Anterior cingulate cortex (tissue), 58 donors: ENCODE results near the gene CD37.
"Not testable (repeated sequence)": the region's sequence is repeated elsewhere in the genome, so short reads cannot be mapped to it uniquely, and the experiment has no call there.

ENCODE experiments used
- DNase-seq, 58 donors: peaks; one replicate each; lab custom pipeline; 2025; lab: John Stamatoyannopoulos, UW

Gene CD37

DNA sequence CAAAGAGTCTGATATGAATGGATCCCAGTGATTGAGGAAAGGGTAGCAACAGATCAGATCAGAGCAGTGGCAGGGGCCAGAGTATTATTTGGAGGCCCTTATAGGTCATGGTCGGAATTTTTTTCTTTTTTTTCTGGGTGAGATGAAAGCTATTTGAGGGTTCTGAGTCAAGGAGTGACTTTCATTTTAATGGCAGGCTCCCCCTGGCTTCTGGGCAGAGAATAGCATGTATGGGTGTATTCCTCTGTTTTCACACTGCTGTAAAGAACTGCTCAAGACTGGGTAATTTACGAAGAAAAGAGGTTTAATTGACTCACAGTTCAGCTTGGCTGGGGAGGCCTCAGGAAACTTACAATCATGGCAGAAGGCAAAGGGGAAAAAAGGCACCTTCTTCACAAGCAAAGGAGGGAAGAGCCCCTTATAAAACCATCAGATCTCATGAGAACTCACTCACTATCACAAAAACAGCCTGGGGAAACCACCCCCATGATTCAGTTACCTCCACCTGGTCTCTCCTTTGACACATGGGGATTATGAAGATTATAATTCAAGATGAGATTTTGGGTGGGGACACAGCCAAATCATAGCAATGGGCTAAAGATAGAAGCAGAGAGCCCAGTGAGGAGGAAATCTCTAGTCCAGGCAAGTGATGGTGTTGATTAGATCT lies 7.2 kb upstream of the CD37 start:
- no peak for DNase-seq

DNA sequence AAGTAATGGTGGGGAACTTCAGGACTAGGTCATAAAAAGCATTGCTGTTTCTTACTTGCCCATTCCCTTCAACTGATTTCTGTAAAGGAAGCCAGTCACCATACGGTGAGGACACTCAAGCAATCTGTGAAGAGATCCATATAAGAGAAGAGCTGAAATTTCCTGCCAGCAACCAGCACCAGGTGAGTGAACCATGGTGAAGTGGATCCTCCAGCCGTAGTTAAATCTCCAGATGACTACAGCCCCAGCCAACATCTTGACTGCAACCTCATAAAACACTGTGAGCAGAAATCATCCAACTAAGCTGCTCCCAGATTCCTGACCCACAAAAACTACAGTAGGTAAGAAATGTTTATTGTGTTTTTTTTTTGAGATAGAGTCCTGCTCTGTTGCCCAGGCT lies 6.5 kb upstream of the CD37 start:
- DNase-seq: no peak

DNA sequence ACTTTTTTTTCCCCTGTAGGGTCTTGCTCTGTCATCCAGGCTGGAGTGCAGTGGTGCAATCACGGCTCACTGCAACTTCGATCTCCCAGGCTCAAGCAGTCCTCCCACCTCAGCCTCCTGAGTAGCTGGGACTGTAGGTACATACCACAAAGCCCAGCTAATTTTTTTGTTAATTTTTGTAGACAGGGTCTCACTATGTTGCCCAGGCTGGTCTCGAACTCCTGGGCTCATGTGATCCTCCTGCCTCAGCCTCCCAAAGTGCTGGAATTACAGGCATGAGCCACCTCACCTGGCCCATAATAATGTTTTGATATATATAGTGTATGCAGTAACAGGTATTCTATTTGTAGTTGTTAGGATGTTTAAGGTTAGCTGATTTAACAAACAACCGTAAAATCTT lies 4.0 kb upstream of the CD37 start:
- not testable (repeated sequence) for DNase-seq

DNA sequence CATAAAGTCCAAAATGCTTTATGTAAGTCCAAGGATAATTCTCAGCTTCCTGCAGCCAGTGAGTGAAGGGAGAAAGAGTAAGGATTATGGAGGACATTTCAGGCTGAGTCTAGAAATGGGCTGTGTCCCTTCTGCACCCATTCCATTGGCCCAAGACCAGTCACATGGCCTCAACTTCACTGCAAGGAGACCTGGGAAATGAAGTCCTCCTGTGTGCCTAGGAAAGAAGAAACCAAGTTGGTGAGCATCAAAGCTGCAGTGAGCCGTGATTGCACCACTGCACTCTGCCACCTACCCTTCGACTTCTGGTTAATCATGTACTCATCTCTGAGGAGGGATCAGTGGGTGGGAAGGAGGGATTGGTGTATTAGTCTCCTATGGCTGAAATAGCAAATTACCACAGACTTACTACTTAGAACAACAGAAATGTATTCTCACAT lies 3.6 kb upstream of the CD37 start:
- DNase-seq: peak in 29 of 58 donors; percentile 11 to 68 (median 36)

DNA sequence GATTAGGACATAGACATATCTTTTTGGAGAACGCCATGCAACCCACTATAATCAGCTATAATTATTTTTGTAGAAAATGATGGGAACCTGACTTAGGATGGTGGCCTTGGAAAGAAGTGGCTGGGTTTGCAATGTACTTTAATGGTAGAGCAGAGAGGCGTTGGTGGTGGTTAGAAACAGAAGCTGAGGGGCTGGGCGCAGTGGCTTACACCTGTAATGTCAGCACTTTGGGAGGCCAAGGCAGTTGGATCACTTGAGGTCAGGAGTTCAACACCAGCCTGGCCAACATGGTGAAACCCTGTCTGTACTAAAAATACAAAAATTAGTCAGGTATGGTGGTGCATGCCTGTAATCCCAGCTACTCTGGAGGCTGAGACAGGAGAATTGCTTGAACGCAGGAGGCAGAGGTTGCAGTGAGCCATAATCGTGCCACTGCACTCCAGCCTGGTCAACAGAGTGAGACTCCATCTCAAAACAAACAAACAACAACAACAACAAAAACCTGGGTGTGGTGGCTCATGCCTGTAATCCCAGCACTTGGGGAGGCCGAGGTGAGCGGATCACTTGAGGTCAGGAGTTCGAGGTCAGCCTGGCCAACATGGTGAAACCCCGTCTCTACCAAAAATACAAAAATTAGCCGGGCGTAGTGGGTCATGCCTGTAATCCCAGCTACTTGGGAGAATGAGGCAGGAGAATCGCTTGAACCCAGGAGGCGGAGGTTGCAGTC lies 2.4 kb upstream of the CD37 start:
- DNase-seq: not testable (repeated sequence)

GRCh38 chr19:49333418-49333805 lies 1.8 kb upstream of the CD37 start:
- DNase-seq: no peak

DNA sequence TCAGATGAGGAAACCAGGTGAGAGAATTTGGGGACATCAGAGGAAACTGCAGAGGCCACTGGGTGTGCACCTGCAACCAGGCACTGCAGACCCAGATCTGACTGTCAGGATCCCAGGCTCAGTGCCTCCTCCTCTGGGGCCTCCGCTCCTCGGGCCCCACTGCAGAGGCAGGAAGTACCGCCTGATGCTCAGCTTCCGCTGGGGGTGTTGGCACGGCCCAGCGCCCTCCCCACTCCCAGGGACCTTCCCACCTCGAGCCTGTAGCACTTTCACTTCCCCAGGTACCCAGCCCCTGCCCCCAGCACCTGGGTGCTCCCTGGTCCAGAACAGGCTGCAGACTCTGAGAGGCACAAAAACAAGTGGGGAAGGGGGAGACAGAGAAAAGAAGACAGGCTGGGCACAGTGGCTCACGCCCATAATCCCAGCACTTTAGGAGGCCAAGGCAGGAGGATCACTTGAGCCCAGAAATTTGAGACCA lies 1.4 kb upstream of the CD37 start:
- DNase-seq: no peak

- no peak for DNase-seq
Observed at GRCh38 chr19:49335784-49336481, 727 bp downstream of the CD37 start.

DNA sequence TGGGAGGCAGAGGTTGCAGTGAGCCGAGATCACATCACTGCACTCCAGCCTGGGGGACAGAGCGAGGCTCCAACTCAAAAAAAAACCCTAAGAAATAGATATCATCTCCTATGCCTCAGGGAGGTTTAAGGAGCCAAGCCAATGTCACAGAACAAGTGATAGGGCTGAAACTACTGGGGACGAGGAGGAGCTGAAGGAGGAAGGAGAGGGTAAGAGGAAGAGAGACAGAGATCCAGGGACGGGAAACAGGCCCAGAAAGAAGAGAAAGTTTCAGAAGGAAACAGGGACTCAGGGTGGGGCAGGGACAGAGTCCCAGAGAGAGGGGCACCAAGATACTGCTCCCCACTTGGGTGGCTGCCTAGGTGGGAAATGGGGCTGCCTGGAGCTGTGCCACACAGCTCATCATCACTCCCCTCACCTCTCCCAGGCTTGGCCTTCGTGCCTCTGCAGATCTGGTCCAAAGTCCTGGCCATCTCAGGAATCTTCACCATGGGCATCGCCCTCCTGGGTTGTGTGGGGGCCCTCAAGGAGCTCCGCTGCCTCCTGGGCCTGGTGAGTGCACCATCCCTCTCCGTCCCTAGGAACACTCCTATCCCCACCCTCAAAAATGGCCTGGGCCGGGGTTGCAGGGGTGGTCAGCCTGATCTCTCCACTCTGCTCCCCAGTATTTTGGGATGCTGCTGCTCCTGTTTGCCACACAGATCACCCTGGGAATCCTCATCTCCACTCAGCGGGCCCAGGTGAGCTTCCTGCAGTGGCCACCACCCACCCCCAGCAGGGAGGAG lies 1.5 kb downstream of the CD37 start:
- DNase-seq: no peak

- DNase-seq: no peak
Observed at GRCh38 chr19:49337267-49338022, 2.2 kb downstream of the CD37 start.

- no peak for DNase-seq
Observed at GRCh38 chr19:49338023-49338677, 2.9 kb downstream of the CD37 start.

DNA sequence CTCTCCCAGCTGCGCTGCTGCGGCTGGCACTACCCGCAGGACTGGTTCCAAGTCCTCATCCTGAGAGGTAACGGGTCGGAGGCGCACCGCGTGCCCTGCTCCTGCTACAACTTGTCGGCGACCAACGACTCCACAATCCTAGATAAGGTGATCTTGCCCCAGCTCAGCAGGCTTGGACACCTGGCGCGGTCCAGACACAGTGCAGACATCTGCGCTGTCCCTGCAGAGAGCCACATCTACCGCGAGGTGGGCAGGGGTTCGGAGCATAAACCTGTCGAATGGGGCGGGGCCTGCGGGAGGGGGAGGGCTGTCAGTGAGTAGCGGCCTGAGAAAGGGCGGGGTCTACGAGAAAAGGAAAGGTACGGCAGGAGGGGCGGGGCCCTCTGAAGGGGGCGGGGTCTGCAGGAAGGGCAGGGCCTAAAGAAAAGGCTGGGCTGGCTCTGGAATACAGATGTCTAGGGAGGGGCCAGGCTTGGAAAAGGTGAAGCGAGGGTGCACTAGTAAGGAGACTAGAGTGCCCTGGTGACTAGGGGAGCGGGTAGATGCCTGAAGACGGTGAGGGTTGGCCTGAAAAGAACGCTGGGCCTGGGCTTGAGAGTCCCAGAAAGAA lies 3.6 kb downstream of the CD37 start:
- DNase-seq: peak in 8 of 58 donors; percentile 15 to 50 (median 34)

DNA sequence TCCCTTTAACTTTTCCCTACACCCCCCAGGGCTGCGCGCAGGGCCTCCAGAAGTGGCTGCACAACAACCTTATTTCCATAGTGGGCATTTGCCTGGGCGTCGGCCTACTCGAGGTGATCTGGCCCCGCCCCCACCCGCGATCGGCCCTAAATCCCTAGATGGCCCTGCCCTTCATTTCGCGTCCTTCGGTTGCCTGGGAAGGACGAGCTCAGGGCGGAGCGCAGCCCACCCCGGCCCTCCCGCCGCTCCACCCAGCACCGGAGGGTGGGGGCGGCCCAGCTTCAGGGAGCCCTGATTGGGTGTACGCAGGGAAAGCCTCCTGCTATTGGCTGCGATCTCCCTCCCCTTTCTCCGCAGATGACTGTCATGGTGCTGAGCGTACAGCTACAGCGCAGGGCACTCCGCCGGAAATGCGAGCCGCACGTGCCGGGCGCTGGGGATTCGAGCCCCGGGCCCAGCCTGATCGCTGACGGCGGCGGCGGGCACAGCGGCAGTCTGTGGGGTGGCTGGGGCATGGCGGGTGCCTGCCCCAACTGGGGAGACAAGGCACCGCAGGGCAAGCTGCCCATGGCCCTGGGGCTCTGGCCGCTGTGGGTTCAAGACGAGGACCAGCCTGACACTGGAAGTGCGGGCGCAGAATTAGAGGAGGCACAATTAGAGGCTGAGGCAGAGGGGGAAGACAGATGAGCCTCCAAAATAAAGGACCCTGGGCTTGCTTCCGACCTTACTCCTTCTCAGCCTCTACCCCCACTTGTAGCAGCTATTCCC lies 4.3 kb downstream of the CD37 start:
- peak in 55 of 58 donors; percentile 25 to 89 (median 67) for DNase-seq

GRCh38 chr19:49340069-49340864 lies 5.1 kb downstream of the CD37 start:
- DNase-seq: peak in 3 of 58 donors; percentile 12 to 24 (median 12)

DNA sequence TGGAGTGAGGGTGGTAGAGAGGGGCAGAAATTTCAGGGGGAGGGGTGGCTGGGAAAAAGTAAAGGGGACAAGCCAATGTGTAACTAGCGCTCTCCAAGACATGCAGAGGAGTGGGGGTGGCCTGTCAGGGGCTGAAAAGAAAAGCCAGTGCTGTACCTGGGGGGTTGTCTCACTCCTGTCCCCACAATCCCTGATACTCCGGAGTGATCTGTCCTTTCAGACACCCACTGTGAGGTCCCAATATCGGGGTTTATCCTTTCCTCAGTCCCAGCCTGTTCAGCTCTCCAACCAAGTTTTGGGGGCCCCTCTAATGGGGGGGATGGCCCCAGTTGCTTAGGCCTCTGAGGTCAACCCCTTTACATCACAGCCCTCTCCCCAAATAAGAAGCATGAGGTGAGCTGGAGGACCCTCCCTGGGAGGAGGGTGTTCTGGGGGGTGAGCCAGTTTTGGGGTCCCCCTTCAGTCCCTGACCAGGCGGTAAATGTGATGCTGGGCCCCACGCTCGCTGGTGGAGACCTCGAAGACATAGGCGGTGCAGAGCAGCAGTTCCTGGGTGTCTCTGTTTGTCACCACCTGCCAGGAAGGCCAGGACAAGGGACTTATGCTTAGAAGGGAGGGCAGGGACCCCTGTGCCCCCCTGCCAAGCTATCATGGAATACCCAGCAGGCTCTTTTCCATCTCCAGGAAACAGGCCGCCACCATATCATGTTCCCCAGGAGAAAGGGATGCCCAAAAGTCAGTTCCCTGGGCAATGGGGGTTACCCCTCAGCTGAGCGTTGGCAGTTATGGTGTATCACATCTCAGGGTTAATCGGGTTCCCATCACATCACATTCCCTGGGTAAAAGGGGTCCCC lies 5.9 kb downstream of the CD37 start:
- DNase-seq: no peak

GRCh38 chr19:49342291-49342721 lies 7.1 kb downstream of the CD37 start:
- no peak for DNase-seq
